ENCODE results near the gene BTF3L4. TPM values are rescaled to one million over a fixed set of nuclear protein-coding genes. Genes with fewer than 3 reads are reported as not detected.

Gene BTF3L4
- polyA plus RNA-seq, 2 of the 4 experiments (the other 2 are of a cell fraction) = 47.4 to 63.8 TPM

DNA sequence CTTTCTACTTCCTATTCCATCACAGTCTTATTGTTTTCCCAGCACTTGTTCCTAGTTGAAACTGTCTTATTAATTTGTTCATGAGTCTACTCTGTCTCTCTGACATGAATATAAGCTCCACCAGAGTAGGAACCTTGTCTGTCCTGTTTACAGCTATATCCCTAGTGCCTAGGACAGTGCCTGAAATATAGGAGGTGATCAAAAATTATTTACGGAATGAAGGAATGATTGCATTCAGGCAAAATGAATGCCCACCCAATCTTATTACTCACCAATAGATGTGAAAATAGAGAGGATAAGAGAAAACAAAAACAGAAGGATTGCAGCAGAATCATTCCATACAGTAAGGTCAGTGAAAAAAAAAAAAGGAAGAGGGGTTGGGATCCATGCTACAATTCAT is 2.2 kb upstream of the BTF3L4 start:
- ATAC-seq (no peak), DNase-seq (ENCODE audit: low read depth in 1 of 2, low spot score in 1 of 2) (no peak), FAIRE-seq (no peak)
- Histone ChIP-seq H3K4me1 (peaks cover 19% of the 10 kb centered on the region), H3K27ac (peak overlapping the region in 1 of 2 experiments; percentile 100; a peak in 3 of 6 replicates), H3K4me2 (peak overlapping the region; percentile 85), H3K9me3 (no peaks in the 10 kb centered on the region), H3K4me3 (peak overlapping the region; percentile 85)
- 92% methylated on average over 1 of the region's 1 CpG for WGBS (ENCODE audit: missing lambda C conversion rate)
- ChIA-PET CTCF (interaction anchor here (0.6 kb wide), 1 partner anchor 314 kb away, joined by 4 read pairs; no protein-coding TSS in a partner anchor), POLR2A (interaction anchor here (3.1 kb wide), 1 partner anchor 21 kb away, joined by 13 read pairs; the partner anchor contains the start of gene KTI12)
- TF ChIP-seq, protein P1, sequence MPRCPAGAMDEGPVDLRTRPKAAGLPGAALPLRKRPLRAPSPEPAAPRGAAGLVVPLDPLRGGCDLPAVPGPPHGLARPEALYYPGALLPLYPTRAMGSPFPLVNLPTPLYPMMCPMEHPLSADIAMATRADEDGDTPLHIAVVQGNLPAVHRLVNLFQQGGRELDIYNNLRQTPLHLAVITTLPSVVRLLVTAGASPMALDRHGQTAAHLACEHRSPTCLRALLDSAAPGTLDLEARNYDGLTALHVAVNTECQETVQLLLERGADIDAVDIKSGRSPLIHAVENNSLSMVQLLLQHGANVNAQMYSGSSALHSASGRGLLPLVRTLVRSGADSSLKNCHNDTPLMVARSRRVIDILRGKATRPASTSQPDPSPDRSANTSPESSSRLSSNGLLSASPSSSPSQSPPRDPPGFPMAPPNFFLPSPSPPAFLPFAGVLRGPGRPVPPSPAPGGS (IDR thresholded peaks at IDR 0.05) = no peak
- TF ChIP-seq TP53 (CRISPR knock-in tag; IDR thresholded peaks at IDR 0.05) (no peak), CHD4 (IDR thresholded peaks at IDR 0.05; ENCODE audit: borderline replicate concordance) (no peak), SREBF2 (IDR thresholded peaks at IDR 0.05) (no peak), RARB (CRISPR knock-in tag; IDR thresholded peaks at IDR 0.05) (no peak), HEYL (CRISPR knock-in tag; IDR thresholded peaks at IDR 0.05) (no peak), MYC (IDR thresholded peaks at IDR 0.05; ENCODE audit: borderline replicate concordance, low read length) (no peak), PHF8 (IDR thresholded peaks at IDR 0.05; ENCODE audit: borderline replicate concordance, low read depth) (no peak), FOSL2 (IDR thresholded peaks at IDR 0.05) (no peak), FOSL2 (CRISPR knock-in tag; IDR thresholded peaks at IDR 0.05) (no peak), HOXB5 (CRISPR knock-in tag; IDR thresholded peaks at IDR 0.05) (no peak), HOXB13 (CRISPR knock-in tag; IDR thresholded peaks at IDR 0.05; ENCODE audit: low read depth) (no peak), ZFP36 (IDR thresholded peaks at IDR 0.05; ENCODE audit: borderline replicate concordance, partially characterized antibody) (no peak), NFE2L2 (conservative IDR thresholded peaks at IDR 0.05; ENCODE audit: low read length) (no peak), JUNB (IDR thresholded peaks at IDR 0.05) (no peak)
- TF ChIP-seq, protein P2, sequence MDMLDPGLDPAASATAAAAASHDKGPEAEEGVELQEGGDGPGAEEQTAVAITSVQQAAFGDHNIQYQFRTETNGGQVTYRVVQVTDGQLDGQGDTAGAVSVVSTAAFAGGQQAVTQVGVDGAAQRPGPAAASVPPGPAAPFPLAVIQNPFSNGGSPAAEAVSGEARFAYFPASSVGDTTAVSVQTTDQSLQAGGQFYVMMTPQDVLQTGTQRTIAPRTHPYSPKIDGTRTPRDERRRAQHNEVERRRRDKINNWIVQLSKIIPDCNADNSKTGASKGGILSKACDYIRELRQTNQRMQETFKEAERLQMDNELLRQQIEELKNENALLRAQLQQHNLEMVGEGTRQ (IDR thresholded peaks at IDR 0.05) = no peak
- TF ChIP-seq, protein P3, sequence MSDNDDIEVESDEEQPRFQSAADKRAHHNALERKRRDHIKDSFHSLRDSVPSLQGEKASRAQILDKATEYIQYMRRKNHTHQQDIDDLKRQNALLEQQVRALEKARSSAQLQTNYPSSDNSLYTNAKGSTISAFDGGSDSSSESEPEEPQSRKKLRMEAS (IDR thresholded peaks at IDR 0.05) = no peak
- TF ChIP-seq, protein P4, sequence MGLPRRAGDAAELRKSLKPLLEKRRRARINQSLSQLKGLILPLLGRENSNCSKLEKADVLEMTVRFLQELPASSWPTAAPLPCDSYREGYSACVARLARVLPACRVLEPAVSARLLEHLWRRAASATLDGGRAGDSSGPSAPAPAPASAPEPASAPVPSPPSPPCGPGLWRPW (IDR thresholded peaks at IDR 0.05) = no peak

DNA sequence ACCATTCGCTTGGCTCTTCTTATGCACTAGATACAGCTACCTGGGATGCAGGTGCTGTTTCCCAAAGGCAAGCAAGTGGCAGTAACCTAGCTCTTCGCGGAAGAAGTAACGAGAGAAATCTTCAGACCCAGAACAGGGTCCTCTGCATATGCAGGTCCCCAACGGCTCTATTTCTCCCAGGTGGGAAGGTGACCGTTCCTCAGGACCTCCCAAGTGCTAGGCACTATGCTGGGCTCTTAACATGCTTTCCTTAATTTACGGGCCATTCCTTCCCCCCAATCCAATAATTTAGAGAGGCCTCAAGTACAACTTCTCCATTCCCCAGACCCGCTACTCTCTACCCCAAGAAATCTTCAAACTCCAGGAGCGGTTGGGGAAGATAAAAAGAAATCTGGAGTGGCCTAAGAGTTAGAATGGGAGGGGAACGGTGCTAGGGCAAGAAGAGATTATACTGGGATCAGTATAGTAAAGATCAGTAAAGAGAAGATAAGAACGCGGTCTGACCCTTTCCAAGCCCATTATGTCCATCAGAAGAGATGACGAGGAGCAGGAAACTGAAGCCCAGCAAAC is 1.5 kb upstream of the BTF3L4 start:
- H3K27ac ChIP-seq = peak overlapping the region; percentile 99 to 100
- no peaks in the 10 kb centered on the region for H3K9me3 ChIP-seq
- DNase-seq (ENCODE audit: low read depth in 1 of 2, low spot score in 1 of 2) (no peak), FAIRE-seq (no peak), ATAC-seq (no peak)
- peak overlapping the region; percentile 85 for H3K4me2 ChIP-seq
- WGBS (ENCODE audit: missing lambda C conversion rate) = 11% methylated on average over 12 of the region's 13 CpGs
- H3K4me3 ChIP-seq = peak overlapping the region; percentile 85
- ChIA-PET POLR2A (interaction anchor here (1.0 to 3.1 kb wide), 3 partner anchors 13 to 65 kb away, joined by 3 to 13 read pairs (median 3); partner anchors contain the start of gene KTI12), CTCF (interaction anchor here (0.6 kb wide), 1 partner anchor 313 kb away, joined by 4 read pairs; no protein-coding TSS in a partner anchor)
- peaks cover 26% of the 10 kb centered on the region for H3K4me1 ChIP-seq
- TF ChIP-seq POLR2A (IDR thresholded peaks at IDR 0.05; ENCODE audit: low read length) = no peak
- no peak for TF ChIP-seq NFE2L2 (conservative IDR thresholded peaks at IDR 0.05; ENCODE audit: low read length)
- no peak for TF ChIP-seq ZFP36 (IDR thresholded peaks at IDR 0.05; ENCODE audit: borderline replicate concordance, partially characterized antibody)
- TF ChIP-seq HOXA7 (CRISPR knock-in tag; IDR thresholded peaks at IDR 0.05) = no peak
- no peak for TF ChIP-seq ZNF302 (CRISPR knock-in tag; IDR thresholded peaks at IDR 0.05)
- no peak for TF ChIP-seq EHMT2 (IDR thresholded peaks at IDR 0.05; ENCODE audit: low read depth)
- TF ChIP-seq SMC3 (IDR thresholded peaks at IDR 0.05) = no peak
- TF ChIP-seq CBX2 (IDR thresholded peaks at IDR 0.05; ENCODE audit: borderline replicate concordance, low read depth) = no peak
- no peak for TF ChIP-seq HEYL (CRISPR knock-in tag; IDR thresholded peaks at IDR 0.05)
